OCI-LY1 (cell line): ENCODE results near the gene PEX7.

ENCODE experiments used
- H2AFZ ChIP-seq: fragments of 200-600 bp; sonication (generic), shearing (Covaris generic); 2 replicates; pipeline ENCODE4 v1.6.0; 2014; ENCODE audit warnings: antibody characterized with exemption, mild to moderate bottlenecking, low read length
- H3F3A ChIP-seq: fragments of 200-600 bp; sonication (generic), shearing (Covaris generic); 2 replicates; pipeline ENCODE4 v1.6.0; 2014; ENCODE audit warnings: mild to moderate bottlenecking, antibody characterized with exemption, low read length, moderate library complexity; ENCODE audit not compliant: insufficient read depth
- H3K27ac ChIP-seq: fragments of 200-600 bp; sonication (generic); 2 replicates; pipeline ENCODE4 v1.5.1; 2014; ENCODE audit warnings: low read length, mixed run types, mild to moderate bottlenecking, low read depth; ENCODE audit not compliant: poor library complexity, severe bottlenecking
- H3K27me3 ChIP-seq: fragments of 200-600 bp; sonication (generic); 2 replicates; pipeline ENCODE4 v1.6.0; 2014; ENCODE audit warnings: antibody characterized with exemption, mild to moderate bottlenecking, low read length, moderate library complexity; ENCODE audit not compliant: insufficient read depth
- H3K36me3 ChIP-seq: fragments of 200-600 bp; sonication (generic); 2 replicates; pipeline ENCODE4 v1.6.1; 2014; ENCODE audit warnings: mild to moderate bottlenecking, antibody characterized with exemption, low read length, moderate library complexity, mixed read lengths; ENCODE audit not compliant: insufficient read depth
- H3K4me1 ChIP-seq: fragments of 200-600 bp; sonication (generic); 2 replicates; pipeline ENCODE4 v1.5.1; 2014; ENCODE audit warnings: mild to moderate bottlenecking, low read length, moderate library complexity; ENCODE audit not compliant: insufficient read depth, severe bottlenecking
- H3K4me2 ChIP-seq: fragments of 200-600 bp; sonication (generic), shearing (Covaris generic); 2 replicates; pipeline ENCODE4 v1.6.1; 2014; ENCODE audit warnings: low read length
- H3K4me3 ChIP-seq: fragments of 200-600 bp; sonication (generic); 2 replicates; pipeline ENCODE4 v1.5.1; 2014; ENCODE audit warnings: low read length, low read depth, mild to moderate bottlenecking, mixed read lengths; ENCODE audit not compliant: poor library complexity, severe bottlenecking
- H3K79me2 ChIP-seq: fragments of 200-600 bp; shearing (Covaris generic); 2 replicates; pipeline ENCODE4 v1.6.1; 2016; ENCODE audit warnings: mixed run types, low read length, mixed read lengths; ENCODE audit not compliant: insufficient read depth
- H3K9ac ChIP-seq: fragments of 200-600 bp; sonication (generic), shearing (Covaris generic); 2 replicates; pipeline ENCODE4 v1.6.1; 2014; ENCODE audit warnings: mild to moderate bottlenecking, low read length, mixed read lengths
- H3K9me2 ChIP-seq: fragments of 200-600 bp; sonication (generic), shearing (Covaris generic); 2 replicates; pipeline ENCODE4 v1.6.1; 2014; ENCODE audit warnings: low read depth, mild to moderate bottlenecking, low read length, mixed read lengths
- H3K9me3 ChIP-seq: fragments of 200-600 bp; shearing (Covaris generic); 2 replicates; pipeline ENCODE4 v1.6.1; 2014; ENCODE audit warnings: low read length, mixed read lengths
- H4K20me1 ChIP-seq: fragments of 200-600 bp; sonication (generic), shearing (Covaris generic); 2 replicates; pipeline ENCODE4 v1.6.0; 2016; ENCODE audit warnings: mild to moderate bottlenecking, low read length; ENCODE audit not compliant: insufficient read depth
- EZH2 ChIP-seq: fragments of 200-600 bp; sonication (generic), shearing (Covaris generic); IDR thresholded peaks from 2 replicates; pipeline ENCODE4 v1.8.0; 2017; ENCODE audit warnings: borderline replicate concordance, mixed run types, mild to moderate bottlenecking, antibody characterized with exemption, low read length, moderate library complexity, mixed read lengths
- TF ChIP-seq, protein P1 (sequence below): fragments of 200-600 bp; sonication (generic), shearing (Covaris generic); IDR thresholded peaks from 2 replicates; pipeline ENCODE4 v1.5.1; 2017; ENCODE audit warnings: mild to moderate bottlenecking, antibody characterized with exemption, low read length, moderate library complexity, mixed read lengths

The PEX7 gene

DNA sequence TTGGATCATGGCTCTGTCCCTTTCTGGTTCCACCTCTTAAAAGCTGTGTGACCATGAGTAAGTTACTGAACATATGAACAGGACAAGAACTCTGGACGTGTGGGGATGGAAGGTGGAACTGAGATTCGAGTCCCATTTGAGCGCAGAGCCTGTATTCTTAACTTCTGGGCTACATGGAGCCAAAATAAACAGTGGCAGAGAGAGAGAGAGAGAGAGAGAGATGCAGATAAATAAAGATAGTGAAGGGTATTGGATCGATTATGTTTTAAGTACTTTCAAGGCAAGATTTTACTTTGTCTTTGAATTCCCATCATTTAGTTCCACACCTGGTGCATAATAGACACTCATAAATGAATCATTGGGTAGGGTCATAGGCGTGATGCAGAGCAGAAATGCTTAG is 139.5 kb downstream of the PEX7 start:
- peaks cover 3% of the 10 kb centered on the region for H3K4me1 ChIP-seq
- H3K79me2 ChIP-seq, result no peaks in the 10 kb centered on the region
- H3K36me3 ChIP-seq, result no peaks in the 10 kb centered on the region
- H3K27me3 ChIP-seq, result no peaks in the 10 kb centered on the region
- no peaks in the 10 kb centered on the region for H3K9me2 ChIP-seq
- H3K4me2 ChIP-seq, result no peak overlapping the region
- TF ChIP-seq, protein P1, sequence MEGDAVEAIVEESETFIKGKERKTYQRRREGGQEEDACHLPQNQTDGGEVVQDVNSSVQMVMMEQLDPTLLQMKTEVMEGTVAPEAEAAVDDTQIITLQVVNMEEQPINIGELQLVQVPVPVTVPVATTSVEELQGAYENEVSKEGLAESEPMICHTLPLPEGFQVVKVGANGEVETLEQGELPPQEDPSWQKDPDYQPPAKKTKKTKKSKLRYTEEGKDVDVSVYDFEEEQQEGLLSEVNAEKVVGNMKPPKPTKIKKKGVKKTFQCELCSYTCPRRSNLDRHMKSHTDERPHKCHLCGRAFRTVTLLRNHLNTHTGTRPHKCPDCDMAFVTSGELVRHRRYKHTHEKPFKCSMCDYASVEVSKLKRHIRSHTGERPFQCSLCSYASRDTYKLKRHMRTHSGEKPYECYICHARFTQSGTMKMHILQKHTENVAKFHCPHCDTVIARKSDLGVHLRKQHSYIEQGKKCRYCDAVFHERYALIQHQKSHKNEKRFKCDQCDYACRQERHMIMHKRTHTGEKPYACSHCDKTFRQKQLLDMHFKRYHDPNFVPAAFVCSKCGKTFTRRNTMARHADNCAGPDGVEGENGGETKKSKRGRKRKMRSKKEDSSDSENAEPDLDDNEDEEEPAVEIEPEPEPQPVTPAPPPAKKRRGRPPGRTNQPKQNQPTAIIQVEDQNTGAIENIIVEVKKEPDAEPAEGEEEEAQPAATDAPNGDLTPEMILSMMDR, result no peak
- no peak for TF ChIP-seq EZH2
- no peak overlapping the region for H3K9ac ChIP-seq
- no peak overlapping the region for H3K4me3 ChIP-seq
- no peaks in the 10 kb centered on the region for H4K20me1 ChIP-seq
- no peaks in the 10 kb centered on the region for H3K9me3 ChIP-seq
- H3F3A ChIP-seq, result no peaks in the 10 kb centered on the region
- no peak overlapping the region for H3K27ac ChIP-seq
- no peak overlapping the region for H2AFZ ChIP-seq

DNA sequence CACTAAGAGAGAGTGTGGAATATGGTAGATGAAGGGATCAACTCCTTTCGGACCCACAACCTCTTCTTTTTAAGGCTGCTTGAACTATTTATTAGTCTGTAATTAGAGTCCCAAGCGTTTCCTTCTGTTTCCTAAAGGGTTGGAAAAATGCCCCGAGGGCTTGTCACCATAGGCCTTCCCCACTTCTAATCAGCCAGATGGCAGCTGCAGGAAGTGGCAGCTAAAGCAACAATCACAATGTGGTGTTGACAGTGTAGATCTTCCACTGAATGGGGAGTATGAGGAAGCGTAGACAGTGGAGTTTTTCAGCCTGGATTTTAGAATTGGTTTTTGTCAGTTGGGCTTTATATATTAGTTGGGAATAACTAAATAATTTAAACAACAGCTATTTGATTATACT is 140.3 kb downstream of the PEX7 start:
- Histone ChIP-seq H3K4me1 (no peaks in the 10 kb centered on the region), H3K9me3 (no peaks in the 10 kb centered on the region), H4K20me1 (no peaks in the 10 kb centered on the region), H3K4me3 (no peak overlapping the region), H3K36me3 (no peaks in the 10 kb centered on the region), H3K79me2 (no peaks in the 10 kb centered on the region), H3K9me2 (no peaks in the 10 kb centered on the region), H3K9ac (no peak overlapping the region), H3F3A (no peaks in the 10 kb centered on the region), H2AFZ (no peak overlapping the region), H3K4me2 (no peak overlapping the region), H3K27me3 (no peaks in the 10 kb centered on the region), H3K27ac (no peak overlapping the region)
- TF ChIP-seq, protein P1, result no peak
- no peak for TF ChIP-seq EZH2

DNA sequence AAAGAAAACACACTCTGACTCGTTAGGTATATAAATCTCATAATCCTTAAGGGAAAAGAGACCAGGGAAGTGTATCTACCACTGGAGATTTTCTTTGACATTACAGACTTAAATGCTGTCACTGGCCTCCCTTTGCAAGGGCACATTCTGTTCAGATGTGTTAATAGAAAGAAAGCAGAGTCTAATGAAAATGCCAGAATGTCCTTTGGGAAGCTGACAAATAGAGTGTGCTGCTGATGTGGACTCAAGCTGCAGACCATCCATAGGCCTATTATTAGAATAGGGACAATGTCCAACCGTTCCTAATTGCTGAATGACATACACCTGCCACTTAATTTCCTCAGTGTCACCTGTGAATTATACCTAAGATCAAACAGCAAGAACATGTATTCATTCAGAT is 140.9 kb downstream of the PEX7 start:
- Histone ChIP-seq H3K79me2 (no peaks in the 10 kb centered on the region), H3K4me1 (no peaks in the 10 kb centered on the region), H3K27ac (no peak overlapping the region), H3K9me2 (no peaks in the 10 kb centered on the region), H2AFZ (no peak overlapping the region), H3K9ac (no peak overlapping the region), H3K4me3 (no peak overlapping the region), H3F3A (no peaks in the 10 kb centered on the region), H3K27me3 (no peaks in the 10 kb centered on the region), H3K9me3 (no peaks in the 10 kb centered on the region), H4K20me1 (no peaks in the 10 kb centered on the region), H3K36me3 (no peaks in the 10 kb centered on the region), H3K4me2 (no peak overlapping the region)
- no peak for TF ChIP-seq EZH2
- TF ChIP-seq, protein P1, result no peak
